Measurements from ENCODE around the gene SEM1. TPM values are rescaled to one million over a fixed set of nuclear protein-coding genes. Genes with fewer than 3 reads are reported as not detected.

SEM1 gene
- total and polyA plus RNA-seq, 2 donors (not counting 3 experiments of a cell fraction or from before 2014, with no cell fraction given), result 16.7 to 81.6 TPM

GRCh38 chr7:96665689-96666088 lies 44.0 kb downstream of the SEM1 start:
- POLR2A ChIA-PET, result no interaction called here
- Histone ChIP-seq H4K20me1 (replicated peaks; ENCODE audit: control insufficient read depth, extremely low read depth, insufficient read depth, low read length) (no peaks in the 10 kb centered on the region), H3K4me3 (replicated peaks in 1 of 3; ENCODE audit: insufficient read depth in 1 of 3, low read depth in 1 of 3, low read length in 3 of 3) (no peak overlapping the region), H3K9ac (replicated peaks; ENCODE audit: extremely low read depth, insufficient read depth, low read length) (no peak overlapping the region), H3K27me3 (ENCODE audit: control insufficient read depth in 2 of 2, insufficient read depth in 2 of 2, low read length in 2 of 2) (no peaks in the 10 kb centered on the region), H3K4me2 (ENCODE audit: insufficient read depth, low read length) (no peak overlapping the region), H3K9me3 (replicated peaks; ENCODE audit: control insufficient read depth, insufficient read depth, low read length) (no peaks in the 10 kb centered on the region), H3K79me2 (ENCODE audit: control insufficient read depth, insufficient read depth, low read length) (no peaks in the 10 kb centered on the region), H3K27ac (ENCODE audit: insufficient read depth, low read depth, low read length) (no peak overlapping the region), H3K4me1 (ENCODE audit: control insufficient read depth, extremely low read depth, insufficient read depth, low read length) (no peaks in the 10 kb centered on the region), H3K9me1 (replicated peaks; ENCODE audit: control insufficient read depth, extremely low read depth, insufficient read depth, low read length) (no peaks in the 10 kb centered on the region), H3K36me3 (ENCODE audit: control insufficient read depth in 2 of 2, extremely low read depth in 1 of 2, insufficient read depth in 2 of 2, low read length in 2 of 2) (no peaks in the 10 kb centered on the region), H2AFZ (ENCODE audit: low read depth, low read length) (no peak overlapping the region)
- FAIRE-seq (no peak), DNase-seq (ENCODE audit: low read depth, low spot score) (no peak)
- CTCF ChIA-PET, result no interaction called here
- dilution Hi-C loops (cut with MboI; ENCODE audit: extremely low pct_ligation_motif_present, low sequenced_read_pairs), result no loop called here
- intact Hi-C loops (cut with micrococcal nuclease), result no loop called here
- BruUV-seq (replicated peaks), result no TSS peak
- TF ChIP-seq POLR2A (IDR thresholded peaks at IDR 0.05; ENCODE audit: low read depth, low read length), result no peak
- TF ChIP-seq CTCF (IDR thresholded peaks at IDR 0.05; ENCODE audit: extremely low read depth in 1 of 2, insufficient read depth in 1 of 2, low read depth in 1 of 2, low read length in 2 of 2), result no peak
- TF ChIP-seq FOS (IDR thresholded peaks at IDR 0.05; ENCODE audit: borderline replicate concordance, insufficient read depth, low read length), result no peak
- no peak for TF ChIP-seq EZH2 (IDR thresholded peaks at IDR 0.05; ENCODE audit: borderline replicate concordance, low read depth, low read length, severe bottlenecking)
- no peak for TF ChIP-seq GATA2 (IDR thresholded peaks at IDR 0.05; ENCODE audit: insufficient read depth, insufficient read length, low read depth, low read length)
- TF ChIP-seq JUN (IDR thresholded peaks at IDR 0.05; ENCODE audit: borderline replicate concordance, insufficient read depth, insufficient read length, low read depth), result no peak
- no peak for TF ChIP-seq MAX (IDR thresholded peaks at IDR 0.05; ENCODE audit: insufficient read depth, insufficient read length)
- TF ChIP-seq MYC (IDR thresholded peaks at IDR 0.05; ENCODE audit: low read depth, low read length), result no peak
- TF ChIP-seq POLR2AphosphoS5 (IDR thresholded peaks at IDR 0.05; ENCODE audit: insufficient read depth, low read depth, low read length), result no peak
